Mononuclear cell (primary cell): ENCODE data around the gene PCYT2. TPM values are rescaled to one million over a fixed set of nuclear protein-coding genes. Genes with fewer than 3 reads are reported as not detected.

Experiments
- H3K27me3 ChIP-seq: 2 replicates; pipeline ENCODE4 v1.6.0; 2011; ENCODE audit warnings: low read length, control low read depth; ENCODE audit not compliant: insufficient read depth
- H3K4me1 ChIP-seq: 2 replicates; pipeline ENCODE4 v1.5.1; 2011; ENCODE audit warnings: mild to moderate bottlenecking, low read length, control low read depth; ENCODE audit not compliant: insufficient read depth
- H3K4me3 ChIP-seq: 2 replicates; pipeline ENCODE4 v1.5.1; 2011; ENCODE audit warnings: mild to moderate bottlenecking, low read length, moderate library complexity
- H3K9me3 ChIP-seq: 2 replicates; pipeline ENCODE4 v1.5.1; 2011; ENCODE audit warnings: low read depth, mild to moderate bottlenecking, control low read depth, low read length
- total RNA-seq: library from RNA; depleted of rRNA; stranded (reverse); fragments of >200 nt; gene quantifications from one replicate; pipeline ENCODE4 v1.2.3, GENCODE V29; 2012

Gene PCYT2
- total RNA-seq, 1 donor, result 10.6 TPM

DNA sequence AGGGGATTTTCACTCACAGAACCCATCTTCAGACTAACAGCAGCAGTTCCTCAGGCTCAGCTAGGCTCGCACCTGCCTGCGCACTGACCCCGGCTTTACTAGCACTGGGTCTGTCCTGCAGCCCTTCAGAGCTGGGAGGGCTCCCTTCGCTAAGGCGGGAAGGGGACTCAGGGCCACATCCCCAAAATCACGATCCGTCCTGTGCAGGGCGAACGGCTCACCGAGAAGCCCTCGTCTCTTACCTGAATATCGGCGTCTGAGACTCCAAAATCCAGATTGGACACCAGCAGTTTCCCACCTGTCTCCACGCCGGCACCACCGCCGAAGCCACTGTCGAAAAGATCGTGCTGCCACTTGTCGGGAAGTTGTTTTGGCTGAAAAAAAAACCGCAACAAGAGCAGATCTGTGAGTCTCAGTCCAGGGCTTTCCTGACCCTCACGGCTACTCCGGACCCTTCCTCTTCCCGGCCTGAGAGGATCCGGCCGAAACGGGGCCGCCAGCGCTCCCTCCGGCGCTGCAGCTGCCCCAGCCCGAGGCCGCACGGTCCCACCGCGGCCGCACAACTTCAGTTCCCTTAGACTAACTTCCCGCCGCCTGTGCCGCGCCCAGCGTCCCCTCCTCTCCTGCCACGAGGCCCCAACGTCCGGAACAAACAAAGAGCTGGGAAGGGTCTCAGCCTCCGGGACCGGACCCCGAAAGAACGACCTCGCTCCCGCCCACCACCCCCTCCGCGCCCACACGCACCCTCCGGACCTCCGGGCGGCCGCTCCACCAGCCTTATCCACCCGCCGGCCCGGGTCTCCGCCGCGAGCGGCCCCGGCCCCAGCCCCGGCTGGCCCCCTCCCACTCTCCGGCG, 20.5 kb downstream of the PCYT2 start:
- Histone ChIP-seq H3K27me3 (no peaks in the 10 kb centered on the region), H3K4me3 (peak overlapping the region; percentile 63), H3K9me3 (no peaks in the 10 kb centered on the region), H3K4me1 (peaks cover 22% of the 10 kb centered on the region)

DNA sequence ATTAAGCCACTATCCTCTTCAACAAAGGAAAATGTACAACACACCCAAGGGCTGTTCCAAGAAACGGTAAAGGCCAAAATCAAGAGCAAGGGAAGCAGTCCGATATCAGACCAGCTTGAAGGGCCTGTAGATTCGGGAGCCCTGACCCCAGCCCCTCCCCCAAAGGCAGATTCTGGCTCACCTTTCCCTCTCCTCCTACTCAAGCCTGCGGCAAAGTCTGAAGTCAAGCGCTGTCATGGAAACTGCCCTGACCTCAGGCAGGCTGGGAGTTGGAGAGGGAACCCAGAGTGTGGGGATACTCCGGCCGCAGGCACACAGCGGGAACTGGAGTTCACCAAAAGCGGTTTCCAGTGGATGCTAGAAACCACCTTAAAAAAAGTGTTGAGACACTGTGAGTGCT, 21.6 kb downstream of the PCYT2 start:
- Histone ChIP-seq H3K9me3 (no peaks in the 10 kb centered on the region), H3K4me3 (no peak overlapping the region), H3K27me3 (no peaks in the 10 kb centered on the region), H3K4me1 (peaks cover 22% of the 10 kb centered on the region)

DNA sequence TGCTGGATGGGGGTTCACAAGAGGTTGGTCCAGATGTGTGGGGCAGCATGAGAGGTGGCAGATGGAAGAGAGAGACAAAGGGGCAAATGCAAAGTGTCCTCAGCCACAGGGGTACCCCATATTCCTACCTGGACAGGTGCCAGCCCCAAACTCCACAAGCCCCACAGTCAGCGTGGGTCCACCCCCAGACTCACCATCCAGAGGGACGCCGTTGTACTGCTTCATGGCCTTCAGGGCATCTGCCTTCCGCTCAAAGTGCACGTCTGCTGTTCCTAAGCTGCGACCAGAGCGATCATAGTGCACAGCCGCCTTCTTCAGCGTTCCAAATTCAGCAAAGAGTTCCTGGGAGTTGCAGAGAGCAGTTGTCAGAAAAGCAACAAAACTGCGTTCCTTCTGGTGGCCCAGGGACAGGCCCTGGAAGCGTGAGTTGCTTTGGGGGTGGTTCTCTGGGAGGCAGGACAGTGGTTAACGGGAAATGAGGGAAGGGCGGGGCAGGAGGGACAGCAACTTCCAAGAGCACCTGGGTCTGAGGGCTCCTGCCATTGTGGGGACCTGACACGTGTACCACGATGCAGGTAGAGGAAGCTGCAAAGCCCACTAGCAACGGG, 22.1 kb downstream of the PCYT2 start:
- H3K9me3 ChIP-seq, result no peaks in the 10 kb centered on the region
- peaks cover 22% of the 10 kb centered on the region for H3K4me1 ChIP-seq
- no peaks in the 10 kb centered on the region for H3K27me3 ChIP-seq
- no peak overlapping the region for H3K4me3 ChIP-seq

DNA sequence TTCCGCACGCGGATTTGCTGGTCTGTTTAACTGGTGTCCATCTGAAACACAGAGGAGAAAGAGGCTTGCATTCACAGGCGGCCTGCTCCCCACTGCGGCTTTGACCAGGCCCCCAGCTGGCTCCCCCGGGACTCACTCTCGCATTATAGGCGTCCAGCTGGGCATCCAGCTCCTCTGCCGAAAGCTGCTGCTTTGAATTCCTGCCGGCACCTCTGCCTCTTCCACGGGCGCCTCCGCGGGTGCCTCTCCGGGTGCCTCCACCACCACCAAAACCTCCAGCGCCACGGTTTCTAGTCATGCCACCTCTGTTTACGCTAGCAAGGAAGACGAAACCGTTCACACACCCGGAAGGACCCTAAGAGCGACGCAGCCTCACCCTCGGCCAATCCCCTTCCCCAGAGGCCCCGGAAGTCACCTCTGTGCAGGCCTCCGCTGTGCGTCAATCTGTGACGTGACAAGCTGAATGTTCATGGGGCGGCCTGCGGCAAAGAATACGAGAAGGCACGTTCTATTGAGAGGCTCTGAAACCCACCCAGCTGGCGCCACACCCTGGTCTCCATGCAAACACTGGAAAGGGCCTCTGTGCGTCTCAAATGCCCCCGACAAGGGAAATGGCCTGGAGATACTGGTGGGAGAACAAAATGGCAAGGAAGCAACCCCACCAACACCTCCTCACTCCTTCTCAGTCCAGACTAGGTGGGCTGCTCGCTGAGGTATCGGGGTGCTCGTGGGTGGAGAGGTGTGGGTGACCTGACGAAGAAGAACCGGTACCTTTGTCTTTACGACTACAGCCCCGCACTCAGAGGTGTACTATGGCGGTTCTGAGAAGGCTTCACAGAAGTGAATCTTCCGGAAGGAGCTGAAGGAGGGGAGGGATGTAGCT, 22.9 kb downstream of the PCYT2 start:
- Histone ChIP-seq H3K4me3 (no peak overlapping the region), H3K4me1 (peaks cover 22% of the 10 kb centered on the region), H3K9me3 (no peaks in the 10 kb centered on the region), H3K27me3 (no peaks in the 10 kb centered on the region)

DNA sequence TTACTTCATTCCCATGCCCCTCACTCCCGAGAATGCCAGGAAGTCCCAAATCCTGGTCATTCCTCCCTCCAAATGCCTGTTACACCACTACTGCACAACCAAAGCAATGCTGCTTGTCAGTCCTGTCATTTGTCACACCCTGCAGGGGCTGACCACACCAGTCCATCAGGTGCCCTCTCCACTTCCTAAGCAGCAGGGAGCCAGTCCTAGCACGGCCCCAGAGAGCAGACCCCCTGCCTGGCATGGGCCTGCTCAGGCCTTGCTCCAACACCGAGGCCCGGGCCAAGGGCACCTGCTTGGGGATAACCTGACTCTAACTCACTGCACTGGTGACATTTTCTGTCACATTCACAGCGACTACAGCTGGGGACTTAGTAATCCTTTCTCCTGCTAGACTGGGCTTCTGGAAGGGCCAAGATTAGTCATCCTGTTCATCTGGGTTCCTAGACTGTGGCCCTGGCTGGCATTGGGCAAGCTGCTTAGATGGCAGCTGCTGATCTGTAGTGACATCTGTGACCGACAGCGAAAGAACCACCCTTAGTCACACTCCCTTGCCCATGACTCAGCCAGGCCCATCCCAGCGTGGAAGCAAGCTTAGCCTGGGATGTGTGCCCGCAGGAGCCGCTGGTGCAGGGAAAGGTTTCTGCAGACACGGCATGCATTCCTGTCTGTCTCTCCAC, 25.2 kb downstream of the PCYT2 start:
- H3K4me1 ChIP-seq, result peaks cover 13% of the 10 kb centered on the region
- H3K27me3 ChIP-seq, result no peaks in the 10 kb centered on the region
- no peak overlapping the region for H3K4me3 ChIP-seq
- no peaks in the 10 kb centered on the region for H3K9me3 ChIP-seq

DNA sequence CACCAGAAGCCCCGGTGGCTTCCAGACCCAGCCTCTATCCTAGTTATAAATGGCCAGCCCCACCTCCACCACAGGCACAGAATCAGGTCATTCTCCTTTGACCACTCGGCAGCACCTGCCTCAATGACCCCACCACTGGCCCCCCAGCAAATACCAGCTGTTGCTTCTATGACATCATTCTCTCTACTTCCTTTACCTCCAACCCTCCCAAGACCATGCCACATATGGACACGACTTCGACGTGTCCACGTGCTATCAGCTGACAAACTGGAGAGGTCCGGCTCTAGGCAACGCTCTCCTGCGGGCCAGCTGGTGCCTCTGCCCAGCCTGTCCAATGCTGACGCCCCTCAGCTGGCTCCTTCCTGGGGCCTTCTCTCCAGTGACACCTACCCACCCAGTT, 25.7 kb downstream of the PCYT2 start:
- no peaks in the 10 kb centered on the region for H3K9me3 ChIP-seq
- H3K4me1 ChIP-seq, result peaks cover 9% of the 10 kb centered on the region
- no peak overlapping the region for H3K4me3 ChIP-seq
- no peaks in the 10 kb centered on the region for H3K27me3 ChIP-seq

DNA sequence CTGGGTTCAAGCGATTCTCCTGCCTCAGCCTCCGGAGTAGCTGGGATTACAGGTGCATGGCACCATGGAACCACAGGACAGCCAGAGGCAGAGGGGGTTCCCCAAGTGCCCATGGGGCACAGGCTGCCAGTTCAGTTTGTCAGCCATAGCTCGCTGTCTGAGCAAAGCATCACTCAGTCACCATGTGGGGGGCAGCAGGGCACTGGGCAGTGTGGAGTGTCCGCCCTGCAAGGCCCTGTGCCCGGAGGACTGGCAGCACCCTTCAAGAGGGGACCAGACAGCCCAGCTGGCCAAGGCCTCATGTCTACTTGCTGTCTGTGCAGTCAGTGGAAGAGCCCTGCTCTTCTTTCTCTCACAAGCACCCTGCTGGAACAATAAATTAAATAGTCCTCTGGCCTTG, 26.2 kb downstream of the PCYT2 start:
- Histone ChIP-seq H3K9me3 (no peaks in the 10 kb centered on the region), H3K27me3 (no peaks in the 10 kb centered on the region), H3K4me3 (no peak overlapping the region), H3K4me1 (peaks cover 4% of the 10 kb centered on the region)

DNA sequence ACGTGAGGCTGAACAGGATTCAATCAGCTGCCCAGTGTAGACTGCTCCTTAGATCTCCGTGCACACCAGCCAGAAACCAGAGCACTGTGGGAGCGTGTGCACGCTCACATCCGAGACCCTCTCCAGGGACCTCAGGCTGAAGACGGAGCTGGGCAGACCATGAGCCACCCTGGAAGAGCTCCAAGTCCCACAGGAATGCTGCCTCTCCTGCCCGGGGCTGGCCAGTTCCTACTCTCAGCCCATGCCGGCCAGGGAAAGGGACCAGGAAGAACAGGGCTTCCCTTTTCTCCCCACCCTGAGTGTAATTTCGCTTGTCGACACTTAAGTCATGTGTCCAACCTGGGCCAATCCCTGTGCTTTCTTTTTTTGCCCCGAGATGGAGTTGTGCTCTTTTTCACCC, 26.7 kb downstream of the PCYT2 start:
- Histone ChIP-seq H3K4me3 (no peak overlapping the region), H3K4me1 (no peaks in the 10 kb centered on the region), H3K9me3 (no peaks in the 10 kb centered on the region), H3K27me3 (no peaks in the 10 kb centered on the region)

DNA sequence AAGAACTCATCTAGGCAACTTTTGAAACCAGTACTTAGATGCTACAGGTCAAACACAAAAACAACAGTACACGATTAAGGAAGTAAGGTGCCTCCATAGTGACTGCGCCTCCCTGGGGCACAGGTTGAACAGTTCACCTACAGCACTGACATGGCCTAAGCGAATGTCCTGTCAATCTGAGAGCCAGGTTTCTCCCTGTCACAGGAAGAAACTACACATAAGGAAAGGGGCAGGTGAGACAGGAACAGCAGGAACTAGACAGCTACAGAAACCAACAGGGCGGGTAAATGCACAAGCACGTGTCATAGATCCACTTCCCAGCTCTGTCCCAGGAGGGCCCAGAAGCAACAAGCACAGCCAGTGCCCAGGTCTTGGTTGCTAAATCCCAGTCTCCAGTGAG, 32.1 kb downstream of the PCYT2 start:
- Histone ChIP-seq H3K27me3 (no peaks in the 10 kb centered on the region), H3K4me3 (no peak overlapping the region), H3K4me1 (no peaks in the 10 kb centered on the region), H3K9me3 (no peaks in the 10 kb centered on the region)

DNA sequence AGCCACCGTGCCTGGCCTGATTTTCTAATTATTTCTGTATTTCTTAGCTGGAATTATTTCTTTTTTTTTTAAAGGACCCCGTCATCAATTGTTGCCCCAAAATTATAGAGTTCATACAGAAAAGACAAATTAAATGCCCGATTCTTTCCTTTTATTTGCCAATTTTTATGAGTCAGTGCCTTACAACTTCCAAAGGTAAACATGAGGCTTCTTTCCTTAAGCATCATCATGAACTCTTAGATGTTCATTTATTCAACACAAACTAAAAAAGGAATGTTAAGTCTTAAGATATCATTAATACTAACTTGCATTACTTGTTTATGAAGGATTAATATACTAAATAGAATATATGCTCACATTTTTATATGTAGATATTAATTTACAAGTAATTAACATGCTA, 32.9 kb downstream of the PCYT2 start:
- Histone ChIP-seq H3K27me3 (no peaks in the 10 kb centered on the region), H3K4me1 (no peaks in the 10 kb centered on the region), H3K9me3 (no peaks in the 10 kb centered on the region), H3K4me3 (no peak overlapping the region)

DNA sequence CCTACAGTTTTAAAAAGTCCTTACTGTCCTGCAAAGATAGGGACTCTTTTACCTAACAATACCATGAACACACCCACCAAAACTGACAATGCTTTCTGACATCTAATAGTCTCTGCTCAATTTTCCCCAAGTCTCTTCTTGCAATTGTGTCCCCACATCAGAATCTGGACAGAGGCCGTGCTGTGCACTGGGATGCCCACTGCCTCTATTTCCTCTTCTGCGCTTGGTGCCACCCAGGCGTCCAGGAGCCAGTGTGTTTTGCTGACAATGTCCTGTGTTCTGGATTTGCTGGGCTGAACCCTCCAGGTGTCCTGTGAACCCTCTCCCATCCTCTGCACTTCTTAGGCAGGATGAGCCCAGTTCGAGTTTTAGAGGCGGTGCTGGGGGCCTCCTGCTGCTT, 33.6 kb downstream of the PCYT2 start:
- Histone ChIP-seq H3K4me3 (no peak overlapping the region), H3K27me3 (no peaks in the 10 kb centered on the region), H3K9me3 (no peaks in the 10 kb centered on the region), H3K4me1 (peaks cover 7% of the 10 kb centered on the region)

DNA sequence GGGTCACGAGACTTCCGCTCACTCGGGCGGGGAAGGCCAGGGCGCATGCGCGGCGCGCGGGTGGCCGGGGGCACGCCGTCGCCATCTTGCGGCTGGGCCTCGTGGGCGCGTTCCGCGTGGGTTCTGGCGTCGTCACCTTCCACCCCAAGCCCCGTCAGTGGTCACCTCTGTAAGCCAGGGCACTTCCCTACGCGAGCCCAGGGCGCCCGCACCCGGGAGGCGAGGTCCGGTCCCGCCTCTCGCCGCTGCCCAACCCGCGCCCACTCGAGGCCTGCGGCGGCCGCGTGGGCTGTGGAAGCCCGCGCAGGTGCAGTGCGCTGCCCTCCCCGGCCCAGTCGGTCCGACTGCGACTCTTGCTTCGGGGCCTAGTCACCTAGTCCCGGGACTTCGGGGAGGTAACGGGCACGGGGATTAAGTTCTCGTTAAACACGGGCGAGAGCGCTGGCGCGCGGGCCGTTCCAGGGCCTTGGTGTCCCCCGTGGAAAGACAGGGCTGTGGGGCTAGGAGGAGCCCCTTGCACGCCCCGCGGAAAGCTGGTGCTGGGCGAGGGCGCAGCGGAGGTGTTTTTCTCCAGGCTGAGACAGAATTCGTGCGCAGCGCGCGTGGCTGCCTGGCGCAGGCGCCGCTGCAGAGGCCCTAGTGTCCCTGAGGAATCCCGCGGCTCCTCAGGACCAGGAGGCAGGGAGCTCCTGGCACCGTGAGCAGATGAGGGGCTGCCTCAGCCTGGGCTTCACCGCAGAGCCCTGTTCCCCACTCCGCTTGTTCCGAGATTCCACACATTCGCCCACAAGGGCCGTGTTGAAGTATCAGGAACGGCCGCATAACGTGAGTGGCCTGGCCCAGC, 39.6 kb downstream of the PCYT2 start:
- no peaks in the 10 kb centered on the region for H3K27me3 ChIP-seq
- peaks cover 56% of the 10 kb centered on the region for H3K4me1 ChIP-seq
- H3K9me3 ChIP-seq, result no peaks in the 10 kb centered on the region
- H3K4me3 ChIP-seq, result peak overlapping the region; percentile 85

DNA sequence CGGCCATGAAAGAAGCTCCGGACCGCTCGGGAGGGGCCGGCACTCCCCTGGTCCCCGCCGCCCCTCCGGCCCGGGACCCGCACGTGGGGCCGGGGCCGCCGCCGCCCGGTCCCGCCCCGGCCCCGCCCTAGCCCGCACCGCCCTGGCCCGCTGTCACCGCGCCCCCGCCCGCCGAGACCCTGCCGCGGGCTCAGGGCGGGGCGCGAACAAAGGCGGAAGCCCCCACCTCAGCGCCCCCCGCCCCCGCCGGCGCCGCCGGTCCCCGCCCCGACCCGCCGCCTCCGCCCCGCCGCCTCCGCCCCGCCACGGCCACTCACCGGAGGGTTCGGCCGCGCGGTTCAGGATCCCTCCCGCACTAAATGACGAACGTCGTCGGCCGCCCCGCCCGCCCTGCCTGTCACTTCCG, 40.2 kb downstream of the PCYT2 start, which contains the start of gene ARHGDIA:
Gene ARHGDIA (minus strand): TSS at position 357 of the 406 bp plus-strand sequence. CDS start 1,407 bp downstream, outside the sequence.
- no peaks in the 10 kb centered on the region for H3K27me3 ChIP-seq
- peaks cover 61% of the 10 kb centered on the region for H3K4me1 ChIP-seq
- no peaks in the 10 kb centered on the region for H3K9me3 ChIP-seq
- H3K4me3 ChIP-seq, result peak within 1 kb of the TSS; percentile 87
